Right lobe of liver (tissue), 4 donors: ENCODE data around the gene ZNF408.

Experiments
- CTCF ChIP-seq, 4 donors: fragments of 200-600 bp in 3 of 4; fragments of 450-650 bp in 1 of 4; IDR thresholded peaks; one replicate each; pipeline versions ENCODE4 v1.5.1 to v1.8.0; 2016 to 2022; ENCODE audit warnings: antibody characterized with exemption in 4 of 4, mild to moderate bottlenecking in 2 of 4
- POLR2A ChIP-seq: fragments of 450-650 bp; IDR thresholded peaks from one replicate; pipeline ENCODE4 v1.6.1; 2017; ENCODE audit warnings: antibody characterized with exemption, mild to moderate bottlenecking
- donor health status: DM: no; HTN: no; CAD: no.
- donor health status: DM: no; HTN: no; CAD: no.
- donor health status: DM: no; HTN: yes; CAD: no.

GRCh38 chr11:46711303-46711702 lies 10.5 kb downstream of the ZNF408 start:
- no peak for TF ChIP-seq CTCF (IDR thresholded peaks at IDR 0.05)
- TF ChIP-seq POLR2A = no peak
